Sigmoid colon (tissue), 7 donors: Measurements from ENCODE around the gene HIC2. TPM values are rescaled to one million over a fixed set of nuclear protein-coding genes. Genes with fewer than 3 reads are reported as not detected.
A peak's percentile ranks its signal among the peaks of the same experiment; 100 is the strongest.

Experiments
- DNase-seq: peaks from one replicate; pipeline ENCODE4 v3.0.0-alpha.2; 2019
- H3K27ac ChIP-seq, 4 donors: fragments of 200-600 bp; sonication (generic); one replicate each; pipeline ENCODE4 v1.5.1; 2016 to 2019; ENCODE audit warnings: mild to moderate bottlenecking in 1 of 4
- H3K27me3 ChIP-seq, 3 donors: fragments of 200-600 bp; sonication (generic); one replicate each; pipeline ENCODE4 v1.5.1; 2019; ENCODE audit warnings: mild to moderate bottlenecking in 1 of 3
- H3K36me3 ChIP-seq, 4 donors: fragments of 200-600 bp; sonication (generic); one replicate each; pipeline ENCODE4 v1.5.1; 2016 to 2019
- H3K4me1 ChIP-seq, 4 donors: fragments of 200-600 bp; sonication (generic); one replicate each; pipeline ENCODE4 v1.5.1; 2017 to 2019
- H3K4me3 ChIP-seq, 4 donors: fragments of 200-600 bp; sonication (generic); one replicate each; pipeline ENCODE4 v1.5.1; 2017 to 2019; ENCODE audit warnings: mild to moderate bottlenecking in 2 of 4, moderate library complexity in 1 of 4
- H3K9me3 ChIP-seq, 4 donors: fragments of 200-600 bp in 3 of 4; sonication (generic) in 3 of 4; one replicate each; pipeline versions ENCODE4 v1.5.1 to v1.6.1; 2013 to 2019
- CTCF ChIP-seq, 4 experiments: fragments of 450-650 bp in 3 of 4; fragments of 200-600 bp in 1 of 4; IDR thresholded peaks; one replicate each; pipeline ENCODE4 v1.5.1; 2016 to 2019; ENCODE audit warnings: antibody characterized with exemption in 4 of 4, mild to moderate bottlenecking in 3 of 4, moderate library complexity in 2 of 4
- EP300 ChIP-seq, 4 donors: sonication (generic); formaldehyde crosslinking; IDR thresholded peaks; one replicate each; pipeline ENCODE4 v1.6.1; 2017; ENCODE audit warnings: antibody characterized with exemption in 4 of 4
- POLR2A ChIP-seq, 2 donors: fragments of 450-650 bp; IDR thresholded peaks; one replicate each; pipeline ENCODE4 v1.6.1; 2016; ENCODE audit warnings: antibody characterized with exemption in 2 of 2, mild to moderate bottlenecking in 2 of 2, moderate library complexity in 2 of 2
- POLR2AphosphoS5 ChIP-seq, 4 donors: sonication (generic); formaldehyde crosslinking; IDR thresholded peaks; one replicate each; pipeline ENCODE4 v1.6.1; 2017; ENCODE audit warnings: antibody characterized with exemption in 4 of 4
- WGBS, 2 donors: extraction: QIAGEN DNeasy Blood & Tissue Kit; methylation state at CpG; one replicate each; pipeline ENCODE4 v1.1.7; 2013; 5-methylcytosine and 5-hydroxymethylcytosine counted together
- intact Hi-C: fragments of 100-400 bp; cut with DNase I; formaldehyde crosslinking; loops from one replicate; pipeline ENCODE4 v1.15.1; 2023
- polyA plus RNA-seq, 3 donors: library from polyadenylated mRNA; stranded (reverse); fragments of 200-250 nt; gene quantifications; one replicate each; pipeline ENCODE4 v1.2.3, GENCODE V29; 2013
- total RNA-seq, 4 donors: library from RNA; depleted of rRNA; stranded (reverse); fragments of >200 nt; gene quantifications; one replicate each; pipeline ENCODE4 v1.1.0, GENCODE V29; 2016
- donor health status: healthy with polysubstance abuse.
- donor health status: Bipolar disorder and iron deficiency.
- donor health status: healthy.

HIC2 gene
- total and polyA plus RNA-seq, 7 donors: 1.2 to 4.2 (median 2.3) TPM

DNA sequence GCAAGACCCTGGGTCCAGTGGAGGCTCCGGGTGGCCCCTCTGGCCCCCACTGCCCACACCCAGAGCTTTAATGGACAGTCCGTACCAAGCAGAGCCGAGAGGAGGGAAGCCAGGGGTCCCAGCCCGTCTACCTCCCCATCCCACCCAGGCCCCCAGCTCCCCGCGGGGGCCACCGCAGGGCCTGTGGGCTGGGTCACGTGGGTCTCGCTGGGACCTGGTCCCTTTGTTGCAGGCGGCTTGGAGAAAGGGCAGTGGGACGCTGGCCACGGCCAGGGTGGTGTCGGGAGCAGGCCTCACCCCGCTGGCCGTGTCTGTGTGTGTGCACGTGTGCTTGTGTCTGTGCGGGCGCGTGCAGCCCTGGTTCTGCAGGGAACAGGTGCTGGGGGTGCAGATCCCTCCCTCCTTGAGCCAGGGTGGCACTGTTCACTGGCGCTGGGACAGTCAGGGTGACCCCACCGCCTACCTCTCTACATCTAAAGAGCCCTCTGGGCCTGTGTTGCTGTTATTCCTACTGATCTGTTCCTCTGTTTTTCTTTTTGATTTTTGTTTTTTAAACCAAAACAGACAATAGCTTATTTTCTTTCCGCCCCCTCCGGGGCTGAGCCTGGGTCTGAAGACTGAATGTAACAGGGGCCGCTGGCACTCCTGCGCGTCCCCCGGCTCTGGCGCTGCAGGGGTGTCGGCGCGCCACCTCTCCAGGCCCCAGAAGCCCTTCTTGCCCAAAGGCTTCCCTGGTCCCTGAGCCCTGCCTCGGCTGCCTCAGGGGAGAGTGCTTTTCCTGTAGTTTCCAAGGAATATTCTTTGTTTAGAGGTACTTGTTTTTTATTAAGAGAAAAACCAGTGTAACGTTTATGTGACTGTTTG lies 29.9 kb downstream of the HIC2 start:
- Histone ChIP-seq H3K4me1 (no peaks in the 10 kb centered on the region), H3K27ac (no peak overlapping the region), H3K9me3 (no peaks in the 10 kb centered on the region), H3K4me3 (no peak overlapping the region), H3K36me3 (peaks cover 20 to 32% (median 22%) of the 10 kb centered on the region in 4 donors), H3K27me3 (no peaks in the 10 kb centered on the region)
- TF ChIP-seq POLR2A (IDR thresholded peaks at IDR 0.05): no peak
- TF ChIP-seq EP300 (IDR thresholded peaks at IDR 0.05): no peak
- no peak for TF ChIP-seq POLR2AphosphoS5 (IDR thresholded peaks at IDR 0.05)
- no peak for TF ChIP-seq CTCF (IDR thresholded peaks at IDR 0.05)
- WGBS, 2 donors: 95% methylated on average over 33 of the region's 33 CpGs
- DNase-seq: peak; percentile 56
- intact Hi-C loops: no loop called here

DNA sequence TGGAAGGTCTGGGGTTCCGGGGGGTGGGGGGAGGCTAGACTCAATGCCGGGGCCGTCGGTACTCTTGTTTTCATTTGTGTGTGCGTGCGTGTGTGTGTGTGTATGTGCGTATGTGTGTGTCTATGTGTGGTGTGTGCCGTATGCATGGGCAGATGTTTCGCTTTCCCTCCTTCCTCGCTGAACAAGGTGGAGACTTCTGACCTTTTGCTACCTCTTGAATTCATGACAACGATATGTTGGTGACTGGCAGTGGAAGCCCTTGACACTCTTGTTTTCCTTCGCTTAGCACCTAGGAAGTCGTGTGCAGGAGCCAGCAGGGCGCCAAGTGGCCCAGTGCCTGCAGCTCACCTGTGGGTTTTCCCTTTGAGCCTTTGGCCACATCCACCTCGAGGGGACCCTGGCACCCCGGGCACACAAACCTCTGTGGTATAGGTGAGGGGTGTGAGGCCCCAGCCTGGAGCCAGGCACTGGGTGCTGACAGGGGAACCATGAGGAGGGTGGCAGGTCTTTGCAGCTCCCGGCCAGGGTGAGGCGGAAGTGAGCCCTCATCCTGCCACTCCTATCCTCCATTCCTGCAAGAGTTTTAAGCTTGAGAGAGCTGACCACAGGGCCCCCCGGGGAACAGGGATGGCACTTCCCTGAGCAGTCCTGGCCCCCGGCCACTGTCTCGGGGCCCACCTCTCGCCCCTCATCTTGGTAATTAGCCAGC lies 30.7 kb downstream of the HIC2 start:
- intact Hi-C loops: no loop called here

DNA sequence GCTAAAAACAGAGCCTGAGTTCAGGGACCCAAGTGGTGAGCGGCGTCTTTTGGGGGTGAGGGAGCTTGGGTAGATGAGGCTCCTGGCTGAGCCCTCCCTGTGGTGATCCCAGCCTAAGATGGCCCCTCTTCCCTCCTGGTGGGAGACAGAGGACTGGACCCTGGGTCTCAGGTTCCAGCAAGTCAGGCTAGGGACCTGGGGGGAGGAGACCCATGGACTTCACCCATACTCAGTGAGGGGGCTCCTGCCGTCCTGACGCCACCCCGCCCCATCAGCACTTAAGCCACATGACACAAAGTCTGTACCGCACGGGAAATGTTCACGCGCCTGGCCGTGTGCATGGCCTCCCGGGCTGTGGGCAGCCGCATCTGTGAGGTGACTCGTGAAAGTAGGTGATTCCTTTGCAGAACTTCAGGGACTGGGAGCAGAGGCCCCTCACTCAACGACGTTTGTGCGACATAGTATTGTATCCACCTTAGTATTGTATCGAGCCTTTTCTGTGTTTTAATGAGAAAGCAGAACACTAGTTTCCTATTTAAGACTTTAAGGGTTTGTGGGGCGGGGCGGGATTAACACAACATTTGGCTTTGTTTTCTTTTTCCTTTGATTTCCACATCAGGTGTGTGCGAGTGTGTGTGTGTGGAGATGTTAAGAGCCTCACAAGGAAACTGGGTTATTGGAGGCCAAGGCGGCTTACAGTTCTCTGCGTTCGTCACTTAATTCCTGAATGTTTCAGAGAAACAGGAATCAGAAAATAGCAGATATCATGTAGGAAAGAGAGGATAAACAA lies 31.7 kb downstream of the HIC2 start:
- Histone ChIP-seq H3K27me3 (no peaks in the 10 kb centered on the region), H3K27ac (no peak overlapping the region), H3K36me3 (peaks cover 19 to 23% (median 22%) of the 10 kb centered on the region in 4 donors), H3K4me1 (no peaks in the 10 kb centered on the region), H3K9me3 (no peaks in the 10 kb centered on the region), H3K4me3 (no peak overlapping the region)
- intact Hi-C loops: no loop called here
- 90 to 92% methylated on average over 23 of the region's 23 CpGs for WGBS, 2 donors
- peak; percentile 50 for DNase-seq
- TF ChIP-seq EP300 (IDR thresholded peaks at IDR 0.05) (no peak), POLR2AphosphoS5 (IDR thresholded peaks at IDR 0.05) (no peak), CTCF (IDR thresholded peaks at IDR 0.05) (no peak), POLR2A (IDR thresholded peaks at IDR 0.05) (no peak)

More for the DNA sequence above, 30.7 kb downstream of the HIC2 start:
- no peaks in the 10 kb centered on the region for H3K27me3 ChIP-seq
- peaks cover 20 to 32% (median 22%) of the 10 kb centered on the region in 4 donors for H3K36me3 ChIP-seq
- no peak overlapping the region for H3K27ac ChIP-seq
- no peaks in the 10 kb centered on the region for H3K9me3 ChIP-seq
- 90 to 91% methylated on average over 22 of the region's 22 CpGs for WGBS, 2 donors
- peak; percentile 61 for DNase-seq
- no peak overlapping the region for H3K4me3 ChIP-seq
- TF ChIP-seq POLR2A (IDR thresholded peaks at IDR 0.05) (no peak), POLR2AphosphoS5 (IDR thresholded peaks at IDR 0.05) (no peak), CTCF (IDR thresholded peaks at IDR 0.05) (no peak), EP300 (IDR thresholded peaks at IDR 0.05) (no peak)
- no peaks in the 10 kb centered on the region for H3K4me1 ChIP-seq

DNA sequence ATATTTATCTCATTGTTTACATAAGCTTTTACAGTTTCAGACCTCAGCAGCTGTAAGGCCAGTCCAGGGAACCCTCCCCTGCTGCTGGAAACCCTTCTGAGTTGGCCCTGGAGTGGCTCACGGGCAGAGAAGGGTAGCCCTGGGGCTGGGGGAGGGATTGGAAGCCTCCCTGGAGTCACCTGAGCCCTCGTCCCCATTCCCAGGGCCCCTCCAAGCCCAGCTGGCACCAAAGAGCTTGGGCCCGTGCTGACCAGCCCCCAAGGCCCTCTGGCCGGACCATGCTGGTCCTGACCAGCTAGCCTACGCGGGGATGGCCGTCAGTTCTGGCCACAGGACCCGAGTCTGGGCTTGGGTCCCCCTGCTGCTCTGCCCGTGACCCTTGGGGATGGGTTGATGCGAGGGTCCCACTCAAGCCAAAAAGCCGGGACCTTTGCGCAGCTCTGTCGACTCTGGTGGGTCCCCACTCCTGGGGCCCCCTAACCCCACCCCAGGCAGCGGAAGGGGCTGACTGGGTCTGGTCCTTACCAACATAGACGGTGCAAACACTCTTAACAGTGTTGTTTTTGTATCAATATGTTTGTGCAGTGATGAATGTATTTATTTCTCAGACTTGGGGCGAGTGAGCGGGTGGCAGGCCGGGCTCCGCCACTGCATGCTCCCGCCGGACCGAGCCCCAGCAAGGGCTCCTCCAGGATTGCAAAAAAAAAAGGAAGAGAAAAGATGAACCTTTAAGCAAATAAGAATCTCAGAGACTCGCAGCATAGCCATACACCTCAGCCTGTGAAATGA lies 32.6 kb downstream of the HIC2 start:
- Histone ChIP-seq H3K27me3 (no peaks in the 10 kb centered on the region), H3K9me3 (no peaks in the 10 kb centered on the region), H3K4me1 (no peaks in the 10 kb centered on the region), H3K36me3 (peaks cover 15 to 22% (median 21%) of the 10 kb centered on the region in 4 donors), H3K4me3 (no peak overlapping the region), H3K27ac (no peak overlapping the region)
- TF ChIP-seq POLR2A (IDR thresholded peaks at IDR 0.05): no peak
- TF ChIP-seq EP300 (IDR thresholded peaks at IDR 0.05): no peak
- no peak for TF ChIP-seq POLR2AphosphoS5 (IDR thresholded peaks at IDR 0.05)
- TF ChIP-seq CTCF (IDR thresholded peaks at IDR 0.05): no peak
- DNase-seq: peak; percentile 48
- intact Hi-C loops: no loop called here
- 92 to 94% methylated on average over 23 of the region's 23 CpGs for WGBS, 2 donors
